SKM-1 (cell line): Measurements from ENCODE around the gene TGIF1.
A peak's percentile ranks its signal among the peaks of the same experiment; 100 is the strongest.
"Not testable (repeated sequence)": the region's sequence is repeated elsewhere in the genome, so short reads cannot be mapped to it uniquely, and the experiment has no call there.

Source experiments
- DNase-seq: peaks from one replicate; lab custom pipeline; 2025; ENCODE audit not compliant: unreplicated experiment; lab: John Stamatoyannopoulos, UW

Gene TGIF1

DNA sequence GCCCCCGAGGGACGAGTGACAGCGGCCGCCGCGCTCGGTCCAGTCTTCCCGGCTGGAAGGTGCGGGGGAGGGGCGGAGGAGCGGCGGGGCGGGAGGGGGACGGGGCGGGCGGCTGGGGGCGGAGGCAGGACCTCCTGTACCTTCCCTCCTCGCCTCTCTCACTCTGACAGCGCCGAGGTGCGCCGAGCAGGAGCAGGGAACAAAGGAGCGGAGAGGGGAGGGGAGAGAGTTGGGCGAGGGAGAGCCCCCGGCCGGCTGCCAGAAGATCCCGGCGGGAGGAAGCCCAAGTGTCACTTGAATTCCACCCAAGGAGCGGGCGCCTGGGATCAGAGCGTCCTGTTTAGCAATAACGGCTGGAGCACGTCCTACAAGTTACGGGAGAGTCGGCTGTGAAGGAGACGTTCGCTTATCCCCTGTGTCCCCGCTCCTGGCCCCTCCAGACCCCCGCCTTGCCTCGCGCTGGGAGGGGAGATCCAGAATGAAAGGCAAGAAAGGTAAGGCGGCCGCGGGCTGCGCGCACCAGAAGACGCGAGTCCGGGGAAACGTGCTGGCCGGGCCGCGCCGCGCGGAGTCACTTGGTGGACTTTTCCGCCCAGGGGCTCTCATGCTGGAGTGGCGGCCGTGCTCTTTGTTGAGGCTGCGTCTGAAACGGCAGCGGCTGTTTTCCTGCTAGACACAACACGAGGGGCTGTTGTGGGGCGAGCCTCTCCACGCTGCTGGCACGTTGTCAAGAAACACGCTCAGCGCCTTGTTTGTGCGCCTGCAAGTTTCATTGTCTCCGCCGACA lies at the start of gene TGIF1:
TGIF1 (plus strand) TSS at position 161 of the 787 bp plus-strand sequence; CDS start at position 479, 318 bp downstream.
- no peak for DNase-seq

DNA sequence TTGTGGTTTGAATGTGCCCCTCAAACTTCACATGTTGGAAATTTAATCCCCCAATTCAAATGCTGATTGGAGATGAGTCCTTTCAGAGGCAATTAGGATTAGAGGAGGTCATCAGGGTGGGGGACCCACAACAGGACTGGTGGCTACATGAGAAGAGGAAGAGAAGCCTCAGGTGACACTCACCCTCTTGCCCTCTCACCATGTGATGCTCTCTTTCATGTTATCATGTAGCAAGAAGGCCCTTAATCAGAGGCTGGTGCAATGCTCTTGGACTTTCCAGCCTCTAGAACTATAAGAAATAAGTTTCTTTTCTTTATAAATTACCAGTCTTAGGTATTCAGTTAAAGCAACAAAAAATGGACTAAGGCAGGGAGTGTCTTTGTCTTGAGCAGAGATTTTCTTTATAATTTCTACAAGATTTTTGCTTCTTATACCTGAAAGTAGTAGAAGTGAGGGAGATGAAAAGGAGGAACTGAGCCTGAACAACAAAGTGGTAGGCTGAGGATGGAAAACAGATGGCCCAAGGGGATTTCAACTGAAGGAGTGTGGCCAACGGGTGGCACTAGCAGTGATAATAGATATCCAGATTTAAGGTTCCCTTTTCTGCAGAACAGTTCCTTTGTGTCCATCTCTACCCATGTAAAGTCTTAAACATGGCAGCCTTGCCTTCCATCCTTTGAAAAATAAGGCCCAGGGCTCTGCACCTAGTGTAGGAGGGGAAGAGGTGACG lies 49.2 kb upstream of the TGIF1 start:
- DNase-seq, result no peak

DNA sequence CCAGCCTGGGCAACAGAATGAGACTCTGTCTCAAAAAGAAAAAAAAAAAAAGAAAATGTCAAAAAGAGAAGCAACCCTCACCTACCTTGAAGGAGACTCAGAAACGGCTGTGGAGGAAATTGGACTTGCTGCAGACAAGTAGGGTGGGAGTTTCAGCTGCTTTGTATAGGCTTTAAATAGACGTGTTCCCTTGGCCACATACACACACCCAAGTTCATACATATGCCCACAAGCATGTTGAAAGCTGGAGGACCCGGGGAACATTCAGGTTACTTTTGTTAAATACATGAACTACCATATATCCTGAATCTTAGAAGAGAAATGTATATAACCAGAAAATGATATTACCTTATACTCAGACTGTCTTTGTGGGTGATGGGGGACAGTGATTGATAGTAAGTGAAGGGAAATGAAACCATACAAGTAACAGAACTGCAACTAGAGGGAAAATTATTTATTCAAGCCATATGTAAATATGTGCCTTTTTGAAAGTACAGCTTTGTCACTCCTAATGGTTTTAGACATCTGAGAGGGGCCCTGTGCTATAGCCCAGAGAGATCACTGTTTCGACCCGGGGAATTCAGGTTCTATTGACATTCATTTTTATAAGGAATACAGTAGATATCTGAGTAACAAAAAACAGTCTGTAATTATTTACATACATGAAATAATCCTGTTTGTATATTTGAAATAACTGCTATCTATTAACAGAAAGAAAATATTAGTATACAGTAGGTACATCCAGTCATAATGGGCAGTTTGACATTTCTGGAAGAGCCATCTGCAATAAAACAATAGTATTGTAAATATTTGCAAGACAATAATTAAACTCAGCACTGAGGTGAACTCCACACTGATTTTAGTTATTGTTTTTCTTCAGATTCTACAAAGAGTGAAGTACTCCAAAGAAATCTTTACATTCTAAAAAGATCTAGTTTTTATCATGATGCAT lies 48.0 kb upstream of the TGIF1 start:
- no peak for DNase-seq

DNA sequence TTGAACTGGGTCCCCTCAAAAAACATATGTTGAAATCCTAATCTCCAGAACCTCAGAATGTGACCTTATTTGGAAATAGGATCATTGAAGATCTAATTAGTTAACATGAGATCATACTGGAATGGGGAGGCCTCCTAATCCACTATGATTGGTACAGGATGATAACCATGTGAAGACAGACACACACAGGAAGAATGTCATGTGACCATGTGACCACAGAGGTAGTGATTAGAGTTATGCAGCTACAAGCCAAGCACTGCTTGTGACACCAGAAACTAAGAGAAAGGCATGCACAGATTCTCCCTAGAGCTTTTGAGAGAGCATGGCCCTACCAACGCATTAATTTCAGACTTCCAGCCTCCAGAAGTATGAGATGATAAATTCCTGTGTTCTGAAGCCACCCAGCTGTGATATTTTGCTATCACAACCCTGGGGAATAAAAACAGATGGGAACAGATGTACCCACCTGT lies 47.0 kb upstream of the TGIF1 start:
- DNase-seq, result no peak

DNA sequence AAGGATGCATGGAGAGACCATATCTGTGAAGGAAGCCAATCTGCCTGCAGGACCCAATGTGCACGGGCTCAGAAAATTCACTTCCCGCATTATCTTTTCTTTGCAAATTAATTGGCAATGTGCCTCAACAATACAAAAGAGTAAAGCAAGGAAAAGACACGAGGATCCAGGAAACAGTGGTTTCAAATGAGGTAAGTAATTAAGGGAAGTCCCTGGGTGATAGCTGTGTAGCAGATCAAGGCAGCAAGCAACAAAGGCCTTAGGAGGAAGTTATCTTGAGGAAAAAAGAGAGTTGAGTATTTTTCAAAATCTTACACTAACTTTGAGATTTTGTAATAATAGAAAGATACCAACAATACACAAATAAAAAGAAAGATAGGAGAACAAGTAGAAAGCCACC lies 44.3 kb upstream of the TGIF1 start:
- peak; percentile 85 for DNase-seq

DNA sequence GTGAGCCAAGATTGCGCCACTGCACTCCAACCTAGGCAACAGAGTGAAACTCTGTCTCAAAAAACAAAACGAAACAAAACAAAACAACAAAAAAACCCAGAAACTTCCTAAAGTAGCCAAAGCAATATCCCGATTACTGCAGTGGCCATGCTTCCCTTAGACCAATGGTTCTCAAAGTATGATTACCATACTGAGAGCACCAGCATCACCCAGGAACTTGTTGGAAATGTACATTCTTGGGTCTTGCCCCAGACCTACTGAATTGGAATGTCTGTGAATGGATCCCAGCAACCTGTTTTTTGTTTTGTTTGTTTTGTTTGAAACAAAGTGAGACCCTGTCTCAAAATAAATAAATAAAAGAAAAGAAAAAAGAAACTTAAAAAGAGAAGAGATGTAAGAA lies 41.9 kb upstream of the TGIF1 start:
- DNase-seq, result no peak

DNA sequence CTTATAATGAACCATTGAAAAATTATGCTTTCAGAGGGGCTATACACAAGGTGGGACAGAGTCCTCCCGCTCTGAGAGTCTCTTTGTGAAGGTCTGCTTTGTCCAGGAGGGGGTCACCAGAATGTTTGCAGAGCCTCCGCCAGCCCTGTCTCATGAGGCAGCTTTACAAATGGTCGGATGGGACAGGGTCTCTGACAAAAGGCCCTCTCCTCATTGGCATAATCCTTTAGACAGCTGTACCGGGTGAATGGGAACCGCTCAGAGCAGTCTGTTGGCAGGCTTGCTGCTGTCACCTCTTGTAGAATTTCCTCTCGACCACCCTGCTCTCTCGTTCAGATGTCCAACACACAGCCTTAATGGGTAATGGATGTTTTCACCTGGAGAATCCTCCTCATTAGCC lies 40.2 kb upstream of the TGIF1 start:
- DNase-seq, result no peak

DNA sequence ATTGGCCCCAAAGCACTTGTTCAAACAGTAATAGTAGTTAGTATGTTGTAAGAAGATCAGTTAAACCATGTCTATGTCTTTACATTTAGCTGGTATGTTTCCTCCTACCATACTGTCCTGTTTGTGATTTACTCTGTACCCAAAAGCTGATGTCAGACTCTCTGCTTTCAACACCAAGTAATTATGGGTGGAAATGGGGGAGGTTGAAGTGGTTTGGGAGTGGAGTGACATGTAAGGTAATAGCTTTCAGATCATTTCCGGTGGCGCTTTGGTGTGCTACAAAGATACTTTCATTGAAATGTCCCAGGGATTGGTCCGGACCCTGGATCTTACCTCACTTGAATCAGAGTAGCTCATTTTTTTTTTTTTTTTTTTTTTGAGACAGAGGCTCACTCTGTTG lies 39.7 kb upstream of the TGIF1 start:
- DNase-seq, result no peak

DNA sequence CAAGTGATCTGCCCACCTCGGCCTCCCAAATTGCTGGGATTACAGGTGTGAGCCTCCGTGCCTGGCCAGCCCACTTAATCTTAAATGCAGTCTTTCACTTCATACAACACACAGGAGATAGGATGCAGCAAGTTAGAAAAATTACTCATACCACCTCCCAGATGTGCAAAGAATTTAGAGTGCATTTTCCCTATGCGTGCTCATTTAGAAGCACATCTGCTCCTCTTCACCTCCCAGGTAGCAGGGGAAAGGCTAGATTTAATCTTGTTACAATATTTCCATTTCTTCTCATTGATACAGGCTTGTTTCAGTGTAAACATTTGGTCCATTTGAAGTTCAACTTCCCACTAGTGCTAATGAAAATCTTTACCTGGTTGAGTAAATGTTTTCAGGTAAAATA lies 39.1 kb upstream of the TGIF1 start:
- DNase-seq, result not testable (repeated sequence)

DNA sequence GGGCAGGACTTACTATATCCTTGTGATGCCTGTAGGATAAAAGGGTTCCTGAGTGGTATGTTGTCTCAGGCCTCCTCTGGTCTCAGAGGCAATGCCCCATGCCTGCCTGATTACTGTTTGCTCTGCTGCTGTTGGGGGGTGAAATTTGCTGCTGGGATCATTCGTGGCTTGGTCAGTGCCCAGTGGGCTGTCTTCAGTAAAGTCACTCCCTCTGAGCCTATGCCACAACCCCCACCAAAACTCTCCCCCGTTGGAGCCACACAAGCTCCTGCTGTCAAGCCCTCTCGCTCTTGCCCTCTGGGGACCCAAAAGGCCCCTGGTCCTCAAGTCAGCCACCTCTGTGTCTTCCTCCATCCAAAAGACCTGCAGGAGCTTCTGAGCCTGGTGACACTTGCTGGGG lies 38.6 kb upstream of the TGIF1 start:
- no peak for DNase-seq

DNA sequence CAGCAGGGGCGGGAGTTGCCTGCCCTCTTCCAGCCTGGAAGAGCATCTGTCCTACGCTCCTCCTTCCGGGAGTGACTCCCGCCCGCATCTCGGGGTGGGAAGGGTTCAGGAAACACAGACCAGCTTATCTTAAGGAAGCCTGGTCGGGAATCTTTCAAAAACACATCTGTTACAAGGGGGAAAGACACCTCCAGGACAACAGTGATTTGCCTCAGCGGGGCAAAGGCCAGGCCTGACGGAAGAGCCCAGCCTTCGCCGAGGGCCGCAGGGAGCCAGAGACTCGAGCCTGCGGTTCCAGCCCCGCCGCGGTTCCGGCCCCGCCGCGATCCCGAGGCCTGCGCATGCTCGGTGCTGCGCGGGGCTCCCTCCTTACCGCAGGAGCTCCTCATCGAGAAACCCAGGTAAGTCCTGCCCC lies 38.1 kb upstream of the TGIF1 start:
- DNase-seq, result no peak

DNA sequence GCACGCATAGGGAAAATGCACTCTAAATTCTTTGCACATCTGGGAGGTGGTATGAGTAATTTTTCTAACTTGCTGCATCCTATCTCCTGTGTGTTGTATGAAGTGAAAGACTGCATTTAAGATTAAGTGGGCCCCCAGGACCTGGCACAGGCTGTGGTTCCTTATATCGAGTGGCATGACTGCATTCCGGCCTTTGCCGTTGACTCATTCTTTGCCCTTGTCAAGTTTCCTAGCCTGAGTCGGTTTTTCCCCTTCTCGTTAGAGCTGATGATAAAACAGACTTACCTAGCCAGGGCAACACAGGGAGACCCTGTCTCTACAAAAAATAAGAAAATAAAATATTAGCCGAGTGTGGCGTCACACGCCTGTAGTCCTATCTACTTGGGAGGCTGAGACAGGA lies 37.4 kb upstream of the TGIF1 start:
- not testable (repeated sequence) for DNase-seq

DNA sequence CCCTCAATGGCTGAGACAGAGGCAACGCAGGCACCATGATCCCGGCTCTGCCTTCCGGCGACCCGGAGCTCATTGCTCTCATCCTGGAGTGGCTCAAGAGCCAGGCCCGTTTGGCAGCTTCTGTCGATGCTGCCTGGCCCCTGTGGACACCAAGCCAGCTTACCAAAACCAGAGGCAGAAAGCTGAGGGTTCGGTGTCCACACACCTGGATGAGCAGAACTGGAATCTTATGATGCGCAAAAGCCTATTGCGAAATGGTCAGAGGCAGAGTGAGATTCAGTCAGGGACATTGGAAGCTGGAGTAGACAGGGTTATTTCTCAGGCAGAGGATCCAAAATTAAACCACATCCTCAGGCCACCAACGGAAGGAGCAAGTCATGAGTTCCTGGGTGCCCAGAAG lies 34.9 kb upstream of the TGIF1 start:
- DNase-seq, result no peak

DNA sequence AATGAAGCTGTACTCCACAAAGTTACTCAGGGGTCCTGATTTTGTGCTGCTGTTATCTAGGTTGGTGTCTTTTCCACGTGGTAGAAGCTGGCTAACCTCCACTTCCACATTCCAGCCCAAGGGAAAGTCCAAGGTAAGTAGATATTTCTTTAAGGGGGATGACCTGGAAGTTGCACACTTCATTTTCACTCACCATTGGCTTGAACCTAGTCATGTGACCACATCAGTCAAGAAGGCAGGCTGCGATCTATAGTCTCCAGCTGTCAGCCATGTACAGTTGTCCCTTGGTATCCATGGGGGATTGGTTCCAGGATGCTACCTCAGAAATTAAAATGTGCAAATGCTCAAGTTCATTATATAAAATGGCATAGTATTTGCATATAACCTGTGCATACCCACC lies 31.9 kb upstream of the TGIF1 start:
- no peak for DNase-seq

DNA sequence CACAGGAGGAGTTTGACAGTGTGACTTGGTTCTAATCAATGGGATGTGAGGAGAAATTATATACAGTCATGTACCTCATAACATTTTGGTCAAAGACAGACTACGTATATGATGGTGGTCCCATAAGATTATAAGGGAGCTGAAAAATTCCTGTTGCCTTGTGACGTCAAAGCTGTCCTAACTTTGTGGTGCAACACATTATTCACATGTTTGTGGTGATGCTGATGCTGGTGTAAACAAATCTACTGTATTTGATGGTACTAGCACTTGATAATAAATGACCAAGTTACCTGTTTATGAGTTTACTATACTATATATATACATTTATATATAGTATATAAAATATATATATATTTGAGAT lies 29.1 kb upstream of the TGIF1 start:
- DNase-seq, result no peak

DNA sequence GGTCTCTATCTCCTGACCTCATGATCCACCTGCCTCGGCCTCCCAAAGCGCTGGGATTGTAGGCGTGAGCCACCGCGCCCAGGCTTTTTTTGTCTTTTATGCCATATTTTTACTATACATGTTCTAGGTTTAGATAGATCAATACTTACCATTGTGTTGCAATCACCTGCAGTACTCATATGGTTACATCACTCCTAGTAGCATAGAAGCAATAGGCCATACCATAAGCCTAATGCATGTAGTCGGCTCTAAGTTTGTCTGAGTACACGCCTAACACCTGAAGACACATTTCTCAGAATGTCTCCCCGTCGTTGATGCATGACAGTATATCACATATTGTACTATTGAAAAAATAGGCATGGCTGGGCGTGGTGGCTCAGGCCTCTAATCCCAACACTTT lies 27.1 kb upstream of the TGIF1 start:
- no peak for DNase-seq

DNA sequence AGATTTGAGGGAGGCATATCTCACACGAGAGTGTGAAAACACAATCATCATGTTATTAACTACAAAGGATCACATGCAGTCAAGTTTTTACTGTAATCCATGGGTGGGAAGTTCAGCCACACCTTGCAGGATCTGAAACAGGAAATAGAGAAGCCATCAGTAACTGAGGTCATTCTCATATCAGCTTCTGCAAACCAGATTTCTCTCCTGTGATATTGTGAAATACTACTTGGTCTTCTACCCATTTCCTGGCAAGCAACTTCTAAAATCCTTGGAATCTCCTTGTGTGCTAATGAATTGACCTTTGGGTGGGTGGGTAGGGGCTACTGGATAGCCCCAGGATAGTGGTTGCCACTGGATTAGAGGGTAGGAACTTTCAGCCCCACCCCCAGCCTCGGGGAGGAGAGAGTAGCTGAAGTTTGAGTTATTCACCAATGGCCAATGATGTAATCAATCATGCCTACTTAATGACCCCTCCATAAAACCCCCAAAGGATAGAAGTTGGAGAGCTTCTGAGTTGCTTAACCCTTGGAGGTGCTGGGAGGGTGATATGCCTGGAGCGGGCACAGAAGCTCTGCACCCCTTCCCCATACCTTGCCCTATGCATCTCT lies 25.6 kb upstream of the TGIF1 start:
- peak; percentile 53 for DNase-seq

DNA sequence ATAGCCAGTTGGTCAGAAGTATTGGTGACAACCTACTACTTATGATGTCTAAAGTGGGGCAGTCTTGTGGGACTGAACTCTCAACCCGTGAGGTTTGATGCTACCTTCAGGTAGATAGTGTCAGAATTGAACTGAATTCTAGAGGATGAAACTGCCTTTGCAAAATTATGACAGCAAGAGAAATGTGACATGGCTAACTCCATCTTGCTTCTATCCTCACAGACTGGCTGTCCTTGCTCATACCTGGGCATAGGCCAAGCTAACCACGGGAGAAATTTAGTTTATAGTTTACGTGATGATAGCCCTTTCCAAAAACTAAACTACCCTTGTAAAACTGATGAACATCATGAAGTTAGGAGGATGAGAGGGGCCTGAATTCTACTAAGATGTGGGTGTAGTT lies 24.9 kb upstream of the TGIF1 start:
- no peak for DNase-seq

DNA sequence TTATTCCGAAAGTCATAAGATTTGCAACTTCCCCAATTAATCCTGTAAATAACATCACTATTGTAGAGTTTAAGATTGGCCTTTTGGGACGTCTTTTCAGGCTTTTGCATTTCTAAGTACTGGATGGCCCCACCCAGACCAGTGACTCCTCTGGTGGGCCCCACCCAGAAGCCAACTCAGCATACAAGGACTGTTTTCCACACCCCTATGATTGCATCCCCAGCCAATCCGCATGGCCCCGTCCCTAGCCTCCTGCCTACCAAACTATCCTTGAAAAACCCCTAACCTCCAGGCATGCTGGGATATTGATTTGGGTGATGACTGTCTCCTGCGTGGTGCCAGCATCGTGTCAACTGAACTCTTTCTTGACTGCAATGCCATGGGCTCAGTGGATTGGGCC lies 24.5 kb upstream of the TGIF1 start:
- no peak for DNase-seq

DNA sequence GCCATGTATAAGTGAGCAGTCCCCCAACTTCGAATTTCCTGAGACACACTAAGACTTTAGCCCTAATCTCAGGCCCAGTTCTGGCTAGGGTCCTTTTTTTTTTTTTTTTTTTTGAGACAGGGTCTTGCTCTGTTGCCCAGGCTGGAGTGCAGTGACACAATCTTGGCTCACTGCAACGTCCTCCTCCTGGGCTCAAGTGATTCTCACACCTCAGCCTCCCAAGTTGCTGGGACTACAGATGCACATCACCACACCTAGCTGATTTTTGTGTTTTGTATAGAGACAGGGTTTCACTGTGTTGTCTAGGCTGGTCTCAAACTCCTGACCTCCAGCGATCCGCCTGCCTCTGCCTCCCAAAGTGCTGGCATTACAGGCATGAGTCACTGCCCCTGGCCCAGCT lies 23.9 kb upstream of the TGIF1 start:
- DNase-seq, result no peak

DNA sequence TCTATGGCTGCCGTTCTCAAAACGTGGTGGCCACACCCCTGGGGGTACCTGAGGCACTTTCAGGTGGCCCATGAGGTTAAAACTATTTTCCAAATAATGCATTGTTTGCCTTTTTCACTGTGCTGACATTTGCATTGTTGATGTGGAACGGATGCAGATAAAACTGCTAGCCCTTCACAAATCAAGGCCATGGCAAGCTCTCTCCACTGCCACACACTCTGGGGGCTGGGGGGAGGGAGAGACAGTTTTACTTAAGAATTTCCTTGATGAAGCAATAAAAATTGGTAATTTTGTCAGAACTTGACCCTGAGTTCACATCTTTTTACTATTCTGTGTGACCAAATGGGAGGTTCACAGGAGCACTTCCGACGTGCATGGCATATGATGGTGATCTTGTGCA lies 22.0 kb upstream of the TGIF1 start:
- DNase-seq, result no peak
